ENCODE results near the gene PPFIA2.

PPFIA2 gene

DNA sequence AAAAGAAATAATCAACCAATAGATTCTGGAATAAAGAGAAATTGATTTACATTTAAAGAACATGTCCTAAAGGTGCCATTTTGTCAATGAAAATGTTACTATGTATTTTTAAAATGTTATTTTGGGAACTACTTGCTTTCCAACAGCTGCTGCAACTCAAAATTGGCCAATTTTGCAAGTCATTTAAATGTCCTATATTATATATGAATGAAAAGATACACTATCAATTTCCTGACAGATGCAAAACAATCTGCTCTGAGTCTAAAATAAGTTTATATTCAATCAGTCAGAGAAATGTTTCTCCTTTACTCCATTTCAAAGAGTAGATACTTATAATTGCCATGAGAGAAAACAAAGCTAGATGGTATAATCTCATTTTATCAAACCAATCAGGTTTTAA is 434.1 kb downstream of the PPFIA2 start:
- Mint-ChIP-seq H3K27ac (no peak overlapping the region), H3K4me1 (no peaks in the 10 kb centered on the region), H3K4me3 (no peak overlapping the region), H3K36me3 (ENCODE audit: low read depth) (no peaks in the 10 kb centered on the region), H3K27me3 (ENCODE audit: low read depth) (no peaks in the 10 kb centered on the region), H3K9me3 (no peaks in the 10 kb centered on the region)
- TF ChIP-seq, protein P1, sequence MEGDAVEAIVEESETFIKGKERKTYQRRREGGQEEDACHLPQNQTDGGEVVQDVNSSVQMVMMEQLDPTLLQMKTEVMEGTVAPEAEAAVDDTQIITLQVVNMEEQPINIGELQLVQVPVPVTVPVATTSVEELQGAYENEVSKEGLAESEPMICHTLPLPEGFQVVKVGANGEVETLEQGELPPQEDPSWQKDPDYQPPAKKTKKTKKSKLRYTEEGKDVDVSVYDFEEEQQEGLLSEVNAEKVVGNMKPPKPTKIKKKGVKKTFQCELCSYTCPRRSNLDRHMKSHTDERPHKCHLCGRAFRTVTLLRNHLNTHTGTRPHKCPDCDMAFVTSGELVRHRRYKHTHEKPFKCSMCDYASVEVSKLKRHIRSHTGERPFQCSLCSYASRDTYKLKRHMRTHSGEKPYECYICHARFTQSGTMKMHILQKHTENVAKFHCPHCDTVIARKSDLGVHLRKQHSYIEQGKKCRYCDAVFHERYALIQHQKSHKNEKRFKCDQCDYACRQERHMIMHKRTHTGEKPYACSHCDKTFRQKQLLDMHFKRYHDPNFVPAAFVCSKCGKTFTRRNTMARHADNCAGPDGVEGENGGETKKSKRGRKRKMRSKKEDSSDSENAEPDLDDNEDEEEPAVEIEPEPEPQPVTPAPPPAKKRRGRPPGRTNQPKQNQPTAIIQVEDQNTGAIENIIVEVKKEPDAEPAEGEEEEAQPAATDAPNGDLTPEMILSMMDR (IDR thresholded peaks at IDR 0.05; ENCODE audit: unreplicated experiment in 3 of 3), result no peak

DNA sequence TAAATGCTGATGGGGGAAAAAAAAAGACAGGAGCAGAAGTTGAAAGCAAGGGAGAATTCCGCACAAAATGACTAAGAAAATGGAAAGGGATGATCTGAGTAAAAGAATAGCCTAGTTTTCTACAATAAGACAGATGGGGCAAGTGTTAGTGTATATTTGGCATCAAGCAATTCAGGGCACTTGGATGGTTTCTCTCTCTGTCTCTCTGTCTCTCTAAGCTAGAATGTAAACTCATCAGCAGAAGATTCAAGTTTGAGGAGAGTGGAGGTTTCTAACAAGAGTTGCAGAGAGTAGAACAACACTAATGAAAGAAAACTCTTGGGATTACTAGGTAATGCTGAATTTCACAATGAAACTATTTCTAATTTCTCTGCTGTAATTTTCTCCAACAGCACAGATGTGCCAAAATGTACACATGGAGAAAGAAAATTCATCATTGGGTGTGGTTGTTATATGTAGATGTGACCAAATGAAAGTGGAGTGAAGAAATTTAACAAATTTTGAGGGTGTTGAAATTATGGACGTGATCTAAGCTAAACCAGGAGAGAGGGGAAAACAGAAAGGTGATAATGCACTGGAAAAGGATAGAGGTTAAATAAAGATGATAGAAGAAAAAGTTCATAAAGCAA is 444.1 kb downstream of the PPFIA2 start:
- Mint-ChIP-seq H3K9me3 (no peaks in the 10 kb centered on the region), H3K4me3 (no peak overlapping the region)
- TF ChIP-seq, protein P1 (IDR thresholded peaks at IDR 0.05; ENCODE audit: unreplicated experiment in 3 of 3), result no peak

DNA sequence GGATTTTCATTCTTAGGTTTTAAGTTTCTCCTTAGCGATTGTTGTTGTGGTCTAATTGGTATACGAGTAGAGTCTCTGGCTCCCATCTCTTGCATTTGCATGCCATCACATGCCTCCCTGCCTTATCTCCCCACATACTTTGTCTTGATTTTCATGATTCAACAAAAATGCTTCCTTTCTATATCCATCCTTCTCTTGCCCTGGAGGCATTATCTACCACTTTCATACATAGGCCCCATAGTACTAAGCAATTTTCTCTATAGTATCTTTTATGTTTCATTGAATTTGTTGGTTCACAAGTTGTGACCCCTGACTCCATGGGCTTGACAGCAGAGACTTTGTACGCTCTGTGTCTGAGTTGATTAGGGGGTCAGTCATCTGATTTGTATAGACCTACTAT is 455.2 kb downstream of the PPFIA2 start:
- H3K36me3 Mint-ChIP-seq (ENCODE audit: low read depth), result no peaks in the 10 kb centered on the region
- no peak overlapping the region for H3K27ac Mint-ChIP-seq
- H3K4me3 Mint-ChIP-seq, result no peak overlapping the region
- TF ChIP-seq, protein P1 (IDR thresholded peaks at IDR 0.05; ENCODE audit: unreplicated experiment in 3 of 3), result no peak
- H3K9me3 Mint-ChIP-seq, result no peaks in the 10 kb centered on the region
- H3K4me1 Mint-ChIP-seq, result no peaks in the 10 kb centered on the region
- no peaks in the 10 kb centered on the region for H3K27me3 Mint-ChIP-seq (ENCODE audit: low read depth)

More for the DNA sequence above, 444.1 kb downstream of the PPFIA2 start:
- Mint-ChIP-seq H3K27me3 (ENCODE audit: low read depth) (no peaks in the 10 kb centered on the region), H3K27ac (no peak overlapping the region), H3K4me1 (no peaks in the 10 kb centered on the region), H3K36me3 (ENCODE audit: low read depth) (no peaks in the 10 kb centered on the region)

DNA sequence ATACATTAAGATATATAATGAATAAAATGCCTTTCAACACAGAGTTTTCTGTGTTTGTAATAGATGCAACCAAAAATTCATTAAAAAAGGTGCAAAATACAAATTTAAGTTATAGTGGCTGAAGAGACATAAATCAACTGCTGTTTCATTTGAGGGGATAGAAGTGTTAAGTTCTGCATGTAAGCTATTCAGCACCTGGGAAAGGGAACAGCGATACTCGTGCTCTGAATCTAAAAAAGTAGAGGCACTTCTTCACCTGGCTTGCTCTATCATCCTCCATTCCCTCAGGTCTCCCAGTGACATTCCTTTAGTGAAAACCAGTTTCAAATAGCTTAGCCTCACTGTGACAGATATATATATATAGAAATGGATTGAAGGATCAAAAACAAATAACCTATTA is 458.7 kb downstream of the PPFIA2 start:
- Mint-ChIP-seq H3K27me3 (ENCODE audit: low read depth) (peaks cover 4% of the 10 kb centered on the region), H3K9me3 (no peaks in the 10 kb centered on the region), H3K27ac (no peak overlapping the region), H3K4me1 (peaks cover 12% of the 10 kb centered on the region), H3K36me3 (ENCODE audit: low read depth) (no peaks in the 10 kb centered on the region), H3K4me3 (no peak overlapping the region)
- TF ChIP-seq, protein P1 (IDR thresholded peaks at IDR 0.05; ENCODE audit: unreplicated experiment in 3 of 3), result no peak

DNA sequence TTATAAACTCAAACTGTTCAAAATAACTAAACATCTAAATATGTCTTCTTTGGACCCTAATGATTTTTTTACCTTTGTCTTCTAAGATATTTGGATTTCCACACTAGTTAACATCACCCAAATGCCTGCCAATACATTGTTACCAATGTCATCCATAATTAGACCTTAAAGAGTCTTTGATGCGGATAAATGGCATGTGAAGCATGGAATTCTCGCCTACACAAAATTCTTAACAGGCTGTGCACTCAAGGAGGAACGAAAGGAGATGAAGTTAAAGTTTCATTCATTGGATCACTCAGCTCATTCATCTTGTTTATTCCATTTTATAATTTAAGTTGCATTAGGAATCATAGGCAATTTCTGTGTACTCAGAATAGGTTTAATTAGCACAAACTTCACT is 461.5 kb downstream of the PPFIA2 start:
- Mint-ChIP-seq H3K4me1 (peaks cover 12% of the 10 kb centered on the region), H3K9me3 (no peaks in the 10 kb centered on the region), H3K27ac (no peak overlapping the region), H3K4me3 (no peak overlapping the region), H3K36me3 (ENCODE audit: low read depth) (no peaks in the 10 kb centered on the region), H3K27me3 (ENCODE audit: low read depth) (peaks cover 4% of the 10 kb centered on the region)
- TF ChIP-seq, protein P1 (IDR thresholded peaks at IDR 0.05; ENCODE audit: unreplicated experiment in 3 of 3), result no peak

DNA sequence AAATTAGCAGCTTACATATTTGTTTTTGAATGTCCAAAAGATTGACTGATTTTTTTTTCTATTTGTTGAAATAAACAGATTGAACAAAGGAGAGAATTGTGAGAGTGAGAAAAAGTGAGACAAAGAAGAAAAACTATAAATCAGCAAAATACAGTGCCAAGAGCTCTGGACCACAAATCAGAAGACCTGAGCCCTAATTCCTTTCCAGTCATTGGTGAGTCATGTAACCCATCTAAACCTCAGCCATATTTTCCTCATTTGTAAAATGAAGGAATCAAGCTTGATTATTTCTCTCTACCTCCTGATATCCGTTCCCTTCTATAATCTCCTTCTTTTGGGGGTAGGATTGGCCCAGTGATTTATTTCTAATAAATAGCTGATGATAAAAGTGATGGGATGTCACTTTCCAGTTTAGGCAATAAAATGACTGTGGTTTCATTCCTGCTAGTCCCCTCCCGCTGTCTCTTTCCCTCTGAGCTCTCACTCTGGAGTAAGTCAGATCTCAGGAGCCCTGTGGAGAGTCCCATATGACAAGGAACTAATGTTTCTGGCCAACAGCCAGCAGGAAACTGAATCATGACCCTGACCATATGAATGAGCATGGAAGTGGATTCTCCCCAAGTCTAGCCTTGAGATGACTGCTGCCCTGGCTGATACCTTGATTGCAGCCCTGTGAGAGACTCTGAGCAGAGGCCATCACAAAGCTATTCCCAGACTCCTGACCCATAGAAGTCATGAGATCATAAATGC is 462.4 kb downstream of the PPFIA2 start:
- TF ChIP-seq, protein P1 (IDR thresholded peaks at IDR 0.05; ENCODE audit: unreplicated experiment in 3 of 3), result no peak
- Mint-ChIP-seq H3K4me3 (no peak overlapping the region), H3K27me3 (ENCODE audit: low read depth) (peaks cover 4% of the 10 kb centered on the region), H3K4me1 (peaks cover 12% of the 10 kb centered on the region), H3K36me3 (ENCODE audit: low read depth) (no peaks in the 10 kb centered on the region), H3K27ac (no peak overlapping the region), H3K9me3 (no peaks in the 10 kb centered on the region)

All from nephron (organoid).